Measurements from ENCODE around the gene BEX3. TPM values are rescaled to one million over a fixed set of nuclear protein-coding genes. Genes with fewer than 3 reads are reported as not detected.

The BEX3 gene
- total RNA-seq, 6 experiments from 2014 or later, result 19.9 to 40.1 (median 35.6) TPM

GRCh38 chrX:103413705-103414387 is 37.5 kb downstream of the BEX3 start:
- H3K4me1 ChIP-seq, result no peaks in the 10 kb centered on the region
- ATAC-seq, result no peak
- intact Hi-C loops (cut with DNase I), result no loop called here
- no peak for DNase-seq
- no peaks in the 10 kb centered on the region for H3K27me3 ChIP-seq
- no peaks in the 10 kb centered on the region for H3K36me3 ChIP-seq
- 90% methylated on average over 6 of the region's 8 CpGs for WGBS (ENCODE audit: insufficient coverage, low coverage, low lambda C conversion rate, missing lambda C conversion rate)
- H3K4me3 ChIP-seq, result no peak overlapping the region
- TF ChIP-seq CTCF (IDR thresholded peaks at IDR 0.05) (no peak), POLR2A (IDR thresholded peaks at IDR 0.05) (no peak)
- no peak overlapping the region for H3K27ac ChIP-seq
- no peaks in the 10 kb centered on the region for H3K9me3 ChIP-seq

- Histone ChIP-seq H3K27me3 (no peaks in the 10 kb centered on the region), H3K4me1 (no peaks in the 10 kb centered on the region), H3K4me3 (no peak overlapping the region), H3K27ac (no peak overlapping the region), H3K9me3 (no peaks in the 10 kb centered on the region), H3K36me3 (no peaks in the 10 kb centered on the region)
- TF ChIP-seq CTCF (IDR thresholded peaks at IDR 0.05) (no peak), POLR2A (IDR thresholded peaks at IDR 0.05) (no peak)
- intact Hi-C loops (cut with DNase I), result no loop called here
- 80% methylated on average over 1 of the region's 7 CpGs for WGBS (ENCODE audit: insufficient coverage, low coverage, low lambda C conversion rate, missing lambda C conversion rate)
- ATAC-seq, result no peak
- DNase-seq, result no peak
Measured at GRCh38 chrX:103414561-103414960, 38.2 kb downstream of the BEX3 start.

GRCh38 chrX:103415068-103415467 is 38.7 kb downstream of the BEX3 start:
- no peak for TF ChIP-seq CTCF (IDR thresholded peaks at IDR 0.05)
- no peak for TF ChIP-seq POLR2A (IDR thresholded peaks at IDR 0.05)
- intact Hi-C loops (cut with DNase I), result no loop called here
- no peak overlapping the region for H3K4me3 ChIP-seq
- H3K36me3 ChIP-seq, result no peaks in the 10 kb centered on the region
- 66% methylated on average over 6 of the region's 6 CpGs for WGBS (ENCODE audit: insufficient coverage, low coverage, low lambda C conversion rate, missing lambda C conversion rate)
- DNase-seq, result no peak
- no peaks in the 10 kb centered on the region for H3K4me1 ChIP-seq
- H3K27ac ChIP-seq, result no peak overlapping the region
- ATAC-seq, result no peak
- H3K9me3 ChIP-seq, result no peaks in the 10 kb centered on the region
- no peaks in the 10 kb centered on the region for H3K27me3 ChIP-seq

GRCh38 chrX:103415528-103415927 is 39.2 kb downstream of the BEX3 start:
- Histone ChIP-seq H3K9me3 (no peaks in the 10 kb centered on the region), H3K27ac (no peak overlapping the region), H3K27me3 (no peaks in the 10 kb centered on the region), H3K4me1 (no peaks in the 10 kb centered on the region), H3K4me3 (no peak overlapping the region), H3K36me3 (no peaks in the 10 kb centered on the region)
- intact Hi-C loops (cut with DNase I), result no loop called here
- ATAC-seq (no peak), DNase-seq (no peak)
- TF ChIP-seq POLR2A (IDR thresholded peaks at IDR 0.05) (no peak), CTCF (IDR thresholded peaks at IDR 0.05) (no peak)

GRCh38 chrX:103417370-103417769 is 41.0 kb downstream of the BEX3 start:
- Histone ChIP-seq H3K4me3 (no peak overlapping the region), H3K9me3 (no peaks in the 10 kb centered on the region), H3K4me1 (no peaks in the 10 kb centered on the region), H3K27ac (no peak overlapping the region), H3K36me3 (no peaks in the 10 kb centered on the region), H3K27me3 (no peaks in the 10 kb centered on the region)
- TF ChIP-seq CTCF (IDR thresholded peaks at IDR 0.05) (no peak), POLR2A (IDR thresholded peaks at IDR 0.05) (no peak)
- intact Hi-C loops (cut with DNase I), result no loop called here
- DNase-seq (no peak), ATAC-seq (no peak)
- WGBS (ENCODE audit: insufficient coverage, low coverage, low lambda C conversion rate, missing lambda C conversion rate), result 14% methylated on average over 1 of the region's 1 CpG
